Measurements from ENCODE around the gene ZNF471.

Gene ZNF471

GRCh38 chr19:56577719-56578602, 70.3 kb downstream of the ZNF471 start:
- DNase-seq, result no peak

All from NCI-H524 (cell line).